ENCODE results near the gene PCSK7. TPM values are rescaled to one million over a fixed set of nuclear protein-coding genes. Genes with fewer than 3 reads are reported as not detected.

PCSK7 gene
- polyA plus RNA-seq, 1 donor (not counting 4 experiments of a cell fraction or from before 2014, with no cell fraction given), result 32.9 TPM

DNA sequence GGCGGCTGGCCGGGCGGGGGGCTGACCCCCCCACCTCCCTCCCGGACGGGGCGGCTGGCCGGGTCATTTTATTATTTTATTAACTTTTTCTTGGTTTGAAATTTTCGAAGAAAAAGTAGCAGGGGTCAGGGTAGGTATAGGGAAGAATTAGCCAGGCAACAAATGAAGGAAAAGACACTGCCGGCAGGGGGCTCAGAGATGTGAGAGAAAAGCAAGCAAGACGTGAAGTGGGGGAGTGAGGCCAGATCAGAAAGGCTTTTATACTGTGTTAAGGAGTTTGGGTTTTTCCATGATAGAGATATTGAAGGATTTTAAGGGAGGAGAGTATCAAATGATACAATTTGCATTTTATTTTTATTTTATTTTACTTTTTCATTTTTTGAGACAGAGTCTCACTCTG is 19.6 kb upstream of the PCSK7 start:
- DNase-seq (ENCODE audit: low read depth, low spot score), result no peak
- H3K79me2 ChIP-seq (ENCODE audit: control insufficient read depth, insufficient read depth, low read length), result no peaks in the 10 kb centered on the region
- no peaks in the 10 kb centered on the region for H3K4me1 ChIP-seq (ENCODE audit: control insufficient read depth, extremely low read depth, insufficient read depth, low read length)
- no peak overlapping the region for H3K9ac ChIP-seq (ENCODE audit: control insufficient read depth, extremely low read depth, insufficient read depth, low read length)
- H3K9me1 ChIP-seq (ENCODE audit: control insufficient read depth, extremely low read depth, insufficient read depth, low read length), result no peaks in the 10 kb centered on the region
- no peak overlapping the region for H3K27ac ChIP-seq (ENCODE audit: control insufficient read depth, insufficient read depth, low read length)
- H3K9me3 ChIP-seq (ENCODE audit: control insufficient read depth, low read depth, low read length), result no peaks in the 10 kb centered on the region
- H4K20me1 ChIP-seq (ENCODE audit: control insufficient read depth, extremely low read depth, insufficient read depth, low read length), result no peaks in the 10 kb centered on the region
- FAIRE-seq, result no peak
- H3K27me3 ChIP-seq (ENCODE audit: control insufficient read depth, extremely low read depth, insufficient read depth, low read length), result no peaks in the 10 kb centered on the region
- dilution Hi-C loops (cut with MboI; ENCODE audit: extremely low pct_ligation_motif_present, low sequenced_read_pairs), result no loop called here
- no peak for TF ChIP-seq EZH2 (IDR thresholded peaks at IDR 0.05; ENCODE audit: low read length)
- TF ChIP-seq, protein P1, sequence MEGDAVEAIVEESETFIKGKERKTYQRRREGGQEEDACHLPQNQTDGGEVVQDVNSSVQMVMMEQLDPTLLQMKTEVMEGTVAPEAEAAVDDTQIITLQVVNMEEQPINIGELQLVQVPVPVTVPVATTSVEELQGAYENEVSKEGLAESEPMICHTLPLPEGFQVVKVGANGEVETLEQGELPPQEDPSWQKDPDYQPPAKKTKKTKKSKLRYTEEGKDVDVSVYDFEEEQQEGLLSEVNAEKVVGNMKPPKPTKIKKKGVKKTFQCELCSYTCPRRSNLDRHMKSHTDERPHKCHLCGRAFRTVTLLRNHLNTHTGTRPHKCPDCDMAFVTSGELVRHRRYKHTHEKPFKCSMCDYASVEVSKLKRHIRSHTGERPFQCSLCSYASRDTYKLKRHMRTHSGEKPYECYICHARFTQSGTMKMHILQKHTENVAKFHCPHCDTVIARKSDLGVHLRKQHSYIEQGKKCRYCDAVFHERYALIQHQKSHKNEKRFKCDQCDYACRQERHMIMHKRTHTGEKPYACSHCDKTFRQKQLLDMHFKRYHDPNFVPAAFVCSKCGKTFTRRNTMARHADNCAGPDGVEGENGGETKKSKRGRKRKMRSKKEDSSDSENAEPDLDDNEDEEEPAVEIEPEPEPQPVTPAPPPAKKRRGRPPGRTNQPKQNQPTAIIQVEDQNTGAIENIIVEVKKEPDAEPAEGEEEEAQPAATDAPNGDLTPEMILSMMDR (optimal IDR thresholded peaks at IDR 0.05 in 1 of 3, IDR thresholded peaks at IDR 0.05 in 1 of 3, conservative IDR thresholded peaks at IDR 0.05 in 1 of 3; ENCODE audit: extremely low read depth in 1 of 3, insufficient read depth in 2 of 3, low read length in 3 of 3), result no peak
- H2AFZ ChIP-seq (ENCODE audit: control insufficient read depth, low read length), result no peak overlapping the region
- H3K4me3 ChIP-seq (ENCODE audit: control insufficient read depth in 2 of 3, extremely low read depth in 1 of 3, insufficient read depth in 2 of 3, low read depth in 1 of 3, low read length in 3 of 3), result no peak overlapping the region
- no peak overlapping the region for H3K4me2 ChIP-seq (ENCODE audit: control insufficient read depth, extremely low read depth, insufficient read depth, low read depth, low read length)
- peaks cover 4 to 6% of the 10 kb centered on the region in 2 experiments for H3K36me3 ChIP-seq (ENCODE audit: control insufficient read depth in 2 of 2, extremely low read depth in 1 of 2, insufficient read depth in 2 of 2, low read length in 2 of 2)

DNA sequence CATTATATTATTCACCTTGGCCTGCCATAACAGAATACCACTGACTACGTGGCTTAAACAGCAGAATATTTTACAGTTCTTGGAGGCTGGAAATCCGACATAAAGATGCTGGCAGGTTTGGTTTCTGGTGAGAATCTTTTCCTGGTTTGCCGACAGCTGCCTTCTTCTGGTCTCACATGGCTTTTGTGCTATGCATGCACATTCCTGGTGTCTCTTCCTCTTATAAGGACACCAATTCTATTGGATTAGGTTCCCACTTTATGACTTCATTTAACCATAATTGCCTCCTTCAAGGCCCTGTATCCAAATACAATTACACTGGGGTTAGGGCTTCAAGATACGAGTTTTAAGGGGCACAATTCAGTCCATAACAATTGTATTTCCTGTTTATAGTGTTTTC is 17.7 kb upstream of the PCSK7 start:
- Histone ChIP-seq H3K36me3 (ENCODE audit: control insufficient read depth in 2 of 2, extremely low read depth in 1 of 2, insufficient read depth in 2 of 2, low read length in 2 of 2) (peaks cover 4 to 9% of the 10 kb centered on the region in 2 experiments), H4K20me1 (ENCODE audit: control insufficient read depth, extremely low read depth, insufficient read depth, low read length) (no peaks in the 10 kb centered on the region), H3K79me2 (ENCODE audit: control insufficient read depth, insufficient read depth, low read length) (no peaks in the 10 kb centered on the region), H3K4me1 (ENCODE audit: control insufficient read depth, extremely low read depth, insufficient read depth, low read length) (no peaks in the 10 kb centered on the region), H3K4me3 (ENCODE audit: control insufficient read depth in 2 of 3, extremely low read depth in 1 of 3, insufficient read depth in 2 of 3, low read depth in 1 of 3, low read length in 3 of 3) (no peak overlapping the region), H3K27ac (ENCODE audit: control insufficient read depth, insufficient read depth, low read length) (no peak overlapping the region), H3K27me3 (ENCODE audit: control insufficient read depth, extremely low read depth, insufficient read depth, low read length) (no peaks in the 10 kb centered on the region), H3K9me1 (ENCODE audit: control insufficient read depth, extremely low read depth, insufficient read depth, low read length) (no peaks in the 10 kb centered on the region), H2AFZ (ENCODE audit: control insufficient read depth, low read length) (no peak overlapping the region), H3K9ac (ENCODE audit: control insufficient read depth, extremely low read depth, insufficient read depth, low read length) (no peak overlapping the region), H3K4me2 (ENCODE audit: control insufficient read depth, extremely low read depth, insufficient read depth, low read depth, low read length) (no peak overlapping the region), H3K9me3 (ENCODE audit: control insufficient read depth, low read depth, low read length) (no peaks in the 10 kb centered on the region)
- dilution Hi-C loops (cut with MboI; ENCODE audit: extremely low pct_ligation_motif_present, low sequenced_read_pairs), result no loop called here
- TF ChIP-seq, protein P1 (optimal IDR thresholded peaks at IDR 0.05 in 1 of 3, IDR thresholded peaks at IDR 0.05 in 1 of 3, conservative IDR thresholded peaks at IDR 0.05 in 1 of 3; ENCODE audit: extremely low read depth in 1 of 3, insufficient read depth in 2 of 3, low read length in 3 of 3), result no peak
- no peak for TF ChIP-seq EZH2 (IDR thresholded peaks at IDR 0.05; ENCODE audit: low read length)
- DNase-seq (ENCODE audit: low read depth, low spot score) (no peak), FAIRE-seq (no peak)

Measured in keratinocyte (primary cell).